PC-3 (cell line): ENCODE measurements around the gene MLLT10. TPM values are rescaled to one million over a fixed set of nuclear protein-coding genes. Genes with fewer than 3 reads are reported as not detected.

Experiments
- ATAC-seq: fragments of 200-7000 bp; cut with Tn5 transposase; 2 replicates; pipeline ENCODE4 v1.9.1; 2020; ENCODE audit warnings: mild to moderate bottlenecking, moderate library complexity
- BruUV-seq: library from RNA; stranded (reverse); fragments of 400-500 nt; replicated peaks from 2 replicates; lab custom pipeline; 2021; lab: Mats Ljungman, UMichigan
- CTCF ChIA-PET: fragments of 300-600 bp; sonication (Branson Sonifier 250); formaldehyde crosslinking; loops from one replicate; lab custom pipeline; 2022; ENCODE audit warnings: antibody characterized with exemption; lab: Charles Lee
- POLR2A ChIA-PET: fragments of 300-600 bp; sonication (Branson Sonifier 250); formaldehyde crosslinking; loops from one replicate; lab custom pipeline; 2022; ENCODE audit warnings: antibody characterized with exemption; ENCODE audit not compliant: unreplicated experiment; lab: Charles Lee
- DNase-seq: peaks from one replicate; pipeline ENCODE4 v3.0.0-alpha.2; 2015
- H2AFZ ChIP-seq: fragments of 300-600 bp; sonication (generic); 2 replicates; pipeline ENCODE4 v1.6.0; 2016; ENCODE audit warnings: antibody characterized with exemption, low read length
- H3F3A ChIP-seq: fragments of 300-600 bp; sonication (generic); one replicate; pipeline ENCODE4 v1.6.0; 2017; ENCODE audit warnings: antibody characterized with exemption, low read length, control low read depth, mild to moderate bottlenecking; ENCODE audit not compliant: unreplicated experiment
- H3K27ac ChIP-seq: fragments of 300-600 bp; sonication (generic); 2 replicates; pipeline ENCODE4 v1.5.1; 2016; ENCODE audit warnings: mild to moderate bottlenecking, low read length
- H3K27me3 ChIP-seq: fragments of 300-600 bp; sonication (generic); 2 replicates; pipeline ENCODE4 v1.6.1; 2016; ENCODE audit warnings: low read length, mixed read lengths
- H3K36me3 ChIP-seq: fragments of 300-600 bp; sonication (generic); 2 replicates; pipeline ENCODE4 v1.6.1; 2016; ENCODE audit warnings: low read depth, mixed run types, low read length, mixed read lengths
- H3K4me1 ChIP-seq: fragments of 300-600 bp; sonication (generic); 2 replicates; pipeline ENCODE4 v1.5.1; 2016; ENCODE audit warnings: low read length; ENCODE audit not compliant: insufficient read depth
- H3K4me2 ChIP-seq: fragments of 300-600 bp; sonication (generic); 2 replicates; pipeline ENCODE4 v1.6.0; 2016; ENCODE audit warnings: low read length
- H3K4me3 ChIP-seq: fragments of 300-600 bp; sonication (generic); 2 replicates; pipeline ENCODE4 v1.5.1; 2016; ENCODE audit warnings: mild to moderate bottlenecking, low read length, mixed read lengths
- H3K79me2 ChIP-seq: fragments of 300-600 bp; sonication (generic); 2 replicates; pipeline ENCODE4 v1.6.1; 2017; ENCODE audit warnings: low read length, mixed read lengths
- H3K9ac ChIP-seq: fragments of 300-600 bp; sonication (generic); 2 replicates; pipeline ENCODE4 v1.6.0; 2016; ENCODE audit warnings: mild to moderate bottlenecking, low read length
- H3K9me2 ChIP-seq: fragments of 300-600 bp; sonication (generic); replicated peaks from 2 replicates; pipeline ENCODE4 v1.6.1; 2016; ENCODE audit warnings: mixed run types, low read length, mixed read lengths
- H3K9me3 ChIP-seq: fragments of 300-600 bp; sonication (generic); 2 replicates; pipeline ENCODE4 v1.6.1; 2016; ENCODE audit warnings: low read length, mixed read lengths
- H4K20me1 ChIP-seq: fragments of 300-600 bp; sonication (generic); 2 replicates; pipeline ENCODE4 v1.6.1; 2016; ENCODE audit warnings: low read length, mixed read lengths
- EZH2 ChIP-seq: fragments of 300-600 bp; sonication (generic); IDR thresholded peaks from one replicate; pipeline ENCODE4 v1.6.1; 2017; ENCODE audit warnings: antibody characterized with exemption, mild to moderate bottlenecking, low read length; ENCODE audit not compliant: unreplicated experiment
- EZH2phosphoT487 ChIP-seq: fragments of 300-600 bp; sonication (generic); IDR thresholded peaks from 2 replicates; pipeline ENCODE4 v1.6.1; 2018; ENCODE audit warnings: mild to moderate bottlenecking, antibody characterized with exemption, low read length, borderline replicate concordance
- intact Hi-C: fragments of 100-400 bp; cut with micrococcal nuclease; formaldehyde crosslinking; loops from 2 replicates; pipeline ENCODE4 v1.9.0; 2023
- total RNA-seq: library from RNA; depleted of rRNA; stranded (reverse); fragments of >200 nt; gene quantifications from 2 replicates; pipeline ENCODE4 v1.2.3, GENCODE V29; 2014
- TF ChIP-seq, protein P1 (sequence below): fragments of 300-600 bp; sonication (generic); conservative IDR thresholded peaks from 2 replicates; pipeline ENCODE4 v1.5.1; 2017; ENCODE audit warnings: antibody characterized with exemption, low read depth, mild to moderate bottlenecking, low read length

MLLT10 gene
- total RNA-seq, 1 experiment from 2014 or later = 32.5 TPM

DNA sequence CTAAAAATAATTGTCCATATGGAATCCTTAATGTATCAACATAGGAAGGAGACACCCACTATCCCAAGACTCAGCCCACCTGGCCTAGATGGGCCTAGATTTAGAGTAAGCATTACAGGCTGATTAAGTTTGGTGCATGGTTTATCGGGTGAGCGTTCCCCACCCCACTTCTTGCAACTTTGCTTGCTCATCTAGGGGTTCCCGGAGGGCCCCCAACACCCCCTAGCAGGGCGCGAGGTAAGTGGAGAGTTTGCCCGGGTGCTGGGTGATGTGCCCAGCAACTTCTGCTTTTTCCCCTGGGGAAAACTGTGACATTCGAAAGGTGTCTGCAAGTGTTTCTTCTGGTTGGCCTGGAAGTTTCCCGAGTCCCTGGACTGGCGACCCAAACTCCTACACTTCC lies 40.2 kb upstream of the MLLT10 start:
- H4K20me1 ChIP-seq = no peaks in the 10 kb centered on the region
- no peaks in the 10 kb centered on the region for H3K9me3 ChIP-seq
- H2AFZ ChIP-seq = no peak overlapping the region
- H3K9me2 ChIP-seq = no peaks in the 10 kb centered on the region
- DNase-seq (no peak), ATAC-seq (no peak)
- no peak overlapping the region for H3K27ac ChIP-seq
- no peaks in the 10 kb centered on the region for H3K79me2 ChIP-seq
- CTCF ChIA-PET = interaction anchor here (0.6 kb wide), 1 partner anchor 108 kb away, joined by 3 read pairs; no protein-coding TSS in a partner anchor
- no peak overlapping the region for H3K4me3 ChIP-seq
- TF ChIP-seq, protein P1, sequence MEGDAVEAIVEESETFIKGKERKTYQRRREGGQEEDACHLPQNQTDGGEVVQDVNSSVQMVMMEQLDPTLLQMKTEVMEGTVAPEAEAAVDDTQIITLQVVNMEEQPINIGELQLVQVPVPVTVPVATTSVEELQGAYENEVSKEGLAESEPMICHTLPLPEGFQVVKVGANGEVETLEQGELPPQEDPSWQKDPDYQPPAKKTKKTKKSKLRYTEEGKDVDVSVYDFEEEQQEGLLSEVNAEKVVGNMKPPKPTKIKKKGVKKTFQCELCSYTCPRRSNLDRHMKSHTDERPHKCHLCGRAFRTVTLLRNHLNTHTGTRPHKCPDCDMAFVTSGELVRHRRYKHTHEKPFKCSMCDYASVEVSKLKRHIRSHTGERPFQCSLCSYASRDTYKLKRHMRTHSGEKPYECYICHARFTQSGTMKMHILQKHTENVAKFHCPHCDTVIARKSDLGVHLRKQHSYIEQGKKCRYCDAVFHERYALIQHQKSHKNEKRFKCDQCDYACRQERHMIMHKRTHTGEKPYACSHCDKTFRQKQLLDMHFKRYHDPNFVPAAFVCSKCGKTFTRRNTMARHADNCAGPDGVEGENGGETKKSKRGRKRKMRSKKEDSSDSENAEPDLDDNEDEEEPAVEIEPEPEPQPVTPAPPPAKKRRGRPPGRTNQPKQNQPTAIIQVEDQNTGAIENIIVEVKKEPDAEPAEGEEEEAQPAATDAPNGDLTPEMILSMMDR = no peak
- TF ChIP-seq EZH2phosphoT487 = no peak
- no peak for TF ChIP-seq EZH2
- intact Hi-C loops = loop anchor here (2.0 to 10.0 kb wide), 4 partner anchors 159 to 419 kb away; no protein-coding TSS in a partner anchor
- no peak overlapping the region for H3K9ac ChIP-seq
- H3F3A ChIP-seq = no peaks in the 10 kb centered on the region
- POLR2A ChIA-PET = no interaction called here
- no peaks in the 10 kb centered on the region; the same call in 1 of the 2 replicates for H3K4me1 ChIP-seq
- no peaks in the 10 kb centered on the region for H3K36me3 ChIP-seq
- no peak overlapping the region for H3K4me2 ChIP-seq
- no TSS peak for BruUV-seq
- H3K27me3 ChIP-seq = no peaks in the 10 kb centered on the region

DNA sequence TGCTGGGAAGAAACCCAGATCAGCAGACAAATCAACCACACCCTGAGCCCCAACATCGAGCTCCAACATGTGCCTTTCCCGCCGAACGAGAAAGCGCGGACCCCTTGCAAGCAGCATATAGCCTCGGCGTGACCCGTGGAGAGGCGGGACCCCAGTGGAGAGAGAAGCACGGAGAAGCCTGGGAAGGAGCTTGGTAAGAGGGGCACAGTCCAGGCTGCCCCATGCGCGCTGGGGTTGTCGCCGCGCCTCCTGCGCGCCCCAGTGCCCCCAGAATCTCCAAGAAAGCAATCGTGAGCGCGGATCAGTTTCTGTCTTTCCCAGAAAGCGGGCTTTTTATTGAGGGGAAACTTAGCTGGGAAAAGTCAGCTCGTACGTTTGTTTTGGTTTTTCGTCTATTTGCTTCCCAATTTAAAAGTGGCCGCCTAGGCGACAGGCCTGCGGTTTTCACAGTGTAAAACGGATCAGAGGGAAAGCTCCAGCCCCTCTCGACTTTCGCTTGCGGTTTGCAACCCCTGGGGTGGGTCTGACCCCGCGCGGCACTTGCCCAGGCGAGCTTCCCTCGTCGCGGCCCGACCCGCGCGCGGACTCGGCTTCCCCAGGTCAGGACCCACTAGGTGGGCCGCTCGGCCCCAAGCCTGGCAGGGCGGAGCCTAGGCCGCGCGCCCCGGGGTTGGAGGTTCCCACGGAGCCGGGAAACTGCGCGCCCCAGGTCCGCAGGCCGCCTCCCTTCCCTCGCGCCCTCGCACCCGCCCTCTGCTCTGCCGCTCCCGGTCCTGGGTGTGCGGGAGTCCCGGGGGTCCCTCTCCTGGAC lies 39.6 kb upstream of the MLLT10 start:
- H3K4me3 ChIP-seq = peak overlapping the region; percentile 93
- intact Hi-C loops = loop anchor here (2.0 to 10.0 kb wide), 5 partner anchors 160 to 420 kb away; no protein-coding TSS in a partner anchor
- ChIA-PET CTCF (interaction anchor here (0.6 kb wide), 1 partner anchor 109 kb away, joined by 3 read pairs; no protein-coding TSS in a partner anchor), POLR2A (no interaction called here)
- no TSS peak for BruUV-seq
- peak overlapping the region; percentile 87; the same call in 1 of the 2 replicates for H2AFZ ChIP-seq
- H4K20me1 ChIP-seq = no peaks in the 10 kb centered on the region
- TF ChIP-seq EZH2phosphoT487 = no peak
- TF ChIP-seq, protein P1 = no peak
- no peak for TF ChIP-seq EZH2
- H3K27me3 ChIP-seq = no peaks in the 10 kb centered on the region
- no peak for DNase-seq
- ATAC-seq = no peak
- H3K4me2 ChIP-seq = peak overlapping the region; percentile 87
- no peak overlapping the region for H3K27ac ChIP-seq
- H3K9ac ChIP-seq = no peak overlapping the region; the same call in 1 of the 2 replicates
- H3K9me2 ChIP-seq = no peaks in the 10 kb centered on the region
- no peaks in the 10 kb centered on the region for H3K79me2 ChIP-seq
- H3K9me3 ChIP-seq = no peaks in the 10 kb centered on the region
- H3K4me1 ChIP-seq = no peaks in the 10 kb centered on the region; the same call in 1 of the 2 replicates
- no peaks in the 10 kb centered on the region for H3K36me3 ChIP-seq
- H3F3A ChIP-seq = no peaks in the 10 kb centered on the region
